GM21529 (cell line): ENCODE results near the gene GARIN5A.
A peak's percentile ranks its signal among the peaks of the same experiment; 100 is the strongest.

Source experiments
- ATAC-seq: cut with Tn5 transposase; IDR thresholded peaks from one replicate; pipeline ENCODE4 v1.9.1; 2021; ENCODE audit not compliant: unreplicated experiment

The GARIN5A gene

DNA sequence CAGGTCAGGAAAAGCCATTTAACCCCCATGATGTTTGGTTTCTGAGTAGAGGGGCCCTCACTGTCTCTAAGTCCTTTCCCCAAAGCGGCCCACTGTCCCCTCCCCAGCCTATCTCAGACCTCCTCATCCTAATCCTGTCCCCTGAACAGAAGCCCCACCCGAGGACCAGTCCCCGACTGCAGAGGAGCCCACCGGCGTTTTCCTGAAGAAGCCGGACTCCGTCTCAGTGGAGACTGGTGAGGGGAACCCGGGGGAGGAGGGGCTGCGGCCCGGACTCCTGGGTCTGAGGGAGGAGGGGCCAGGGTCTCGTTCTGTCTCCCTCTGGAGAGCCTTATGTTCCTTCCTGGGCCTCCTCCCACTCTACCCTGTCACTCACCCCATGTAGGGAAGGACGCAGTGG, 41.0 kb downstream of the GARIN5A start:
- no peak for ATAC-seq

DNA sequence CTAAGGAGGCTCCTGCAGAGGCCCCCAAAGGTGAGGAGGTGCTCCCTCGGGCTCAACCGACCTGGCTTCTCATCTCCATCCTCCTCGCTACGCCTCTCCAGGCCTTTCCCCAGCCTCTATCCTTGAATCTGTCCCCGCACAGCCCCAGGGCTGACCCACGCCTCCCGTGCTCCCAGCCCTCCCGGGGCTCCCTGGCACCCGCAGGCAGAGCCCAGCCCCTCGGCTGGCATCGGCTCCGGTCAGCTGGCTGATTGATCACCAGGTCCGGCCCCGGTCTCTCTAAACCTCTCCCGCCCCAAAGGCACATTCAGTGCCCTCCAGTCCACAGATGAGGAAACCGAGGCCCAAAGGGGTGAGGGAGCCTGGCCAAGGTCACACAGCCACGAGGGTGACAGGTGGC, 41.4 kb downstream of the GARIN5A start:
- ATAC-seq: no peak

DNA sequence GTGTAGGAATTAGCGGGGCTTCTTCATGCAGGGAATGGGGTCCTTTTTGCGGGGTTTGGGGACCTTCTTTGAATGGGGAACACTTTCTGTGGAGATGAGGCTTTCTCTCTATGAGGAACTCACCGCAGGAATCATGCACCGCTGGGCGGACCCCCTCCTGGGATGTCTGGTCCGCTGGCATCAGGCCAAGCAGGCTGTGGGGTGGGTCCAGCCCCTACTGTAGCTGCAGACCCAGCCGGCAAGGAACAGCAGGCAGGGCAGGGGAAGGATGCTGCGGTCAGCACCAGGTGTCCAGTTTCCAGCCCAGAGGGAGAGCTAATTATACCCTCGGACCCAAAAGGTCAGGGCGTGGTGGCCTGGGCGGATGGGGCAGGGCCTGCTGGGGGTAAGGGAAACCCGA, 42.1 kb downstream of the GARIN5A start:
- no peak for ATAC-seq

DNA sequence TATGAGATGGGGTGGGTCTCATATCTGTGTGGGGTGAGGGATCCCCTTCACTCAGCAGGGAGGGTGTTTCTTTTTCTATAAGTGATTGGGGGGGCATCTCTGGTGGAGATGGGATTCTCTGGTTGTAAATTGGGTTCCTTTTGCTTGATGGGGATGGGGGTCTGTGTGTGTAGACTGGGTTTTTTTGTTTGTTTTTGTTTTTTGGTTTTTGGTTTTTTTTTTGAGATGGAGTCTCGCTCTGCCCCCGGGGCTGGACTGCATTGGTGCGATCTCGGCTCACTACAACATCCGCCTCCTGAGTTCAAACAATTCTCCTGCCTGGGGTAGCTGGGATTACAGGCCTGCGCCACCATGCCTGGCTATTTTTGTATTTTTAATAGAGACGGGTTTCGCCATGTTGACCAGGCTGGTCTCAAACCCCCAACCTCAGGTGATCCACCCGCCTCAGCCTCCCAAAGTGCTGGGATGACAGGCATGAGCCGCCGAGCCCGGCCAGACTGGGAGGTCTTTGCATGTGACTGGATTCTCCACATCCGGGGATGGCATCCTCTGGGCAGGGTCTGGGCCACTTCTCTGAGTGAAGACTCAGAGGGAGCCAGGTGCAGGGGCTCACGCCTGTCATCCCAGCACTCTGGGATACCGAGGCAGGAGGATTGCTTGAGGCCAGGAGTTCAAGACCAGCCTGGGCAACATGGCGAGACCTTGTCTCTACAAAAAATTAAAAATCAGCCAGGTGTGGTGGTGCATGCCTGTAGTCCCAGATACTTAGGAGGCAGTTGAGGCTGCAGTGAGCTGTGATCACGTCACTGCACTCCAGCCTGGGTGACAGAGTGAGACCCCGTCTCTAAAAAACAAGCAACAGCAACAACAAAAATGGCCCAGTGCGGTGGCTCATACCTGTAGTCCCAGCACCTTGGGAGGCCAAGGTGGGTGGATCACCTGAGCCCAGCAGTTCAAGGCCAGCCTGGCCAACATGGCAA, 43.2 kb downstream of the GARIN5A start:
- no peak for ATAC-seq

DNA sequence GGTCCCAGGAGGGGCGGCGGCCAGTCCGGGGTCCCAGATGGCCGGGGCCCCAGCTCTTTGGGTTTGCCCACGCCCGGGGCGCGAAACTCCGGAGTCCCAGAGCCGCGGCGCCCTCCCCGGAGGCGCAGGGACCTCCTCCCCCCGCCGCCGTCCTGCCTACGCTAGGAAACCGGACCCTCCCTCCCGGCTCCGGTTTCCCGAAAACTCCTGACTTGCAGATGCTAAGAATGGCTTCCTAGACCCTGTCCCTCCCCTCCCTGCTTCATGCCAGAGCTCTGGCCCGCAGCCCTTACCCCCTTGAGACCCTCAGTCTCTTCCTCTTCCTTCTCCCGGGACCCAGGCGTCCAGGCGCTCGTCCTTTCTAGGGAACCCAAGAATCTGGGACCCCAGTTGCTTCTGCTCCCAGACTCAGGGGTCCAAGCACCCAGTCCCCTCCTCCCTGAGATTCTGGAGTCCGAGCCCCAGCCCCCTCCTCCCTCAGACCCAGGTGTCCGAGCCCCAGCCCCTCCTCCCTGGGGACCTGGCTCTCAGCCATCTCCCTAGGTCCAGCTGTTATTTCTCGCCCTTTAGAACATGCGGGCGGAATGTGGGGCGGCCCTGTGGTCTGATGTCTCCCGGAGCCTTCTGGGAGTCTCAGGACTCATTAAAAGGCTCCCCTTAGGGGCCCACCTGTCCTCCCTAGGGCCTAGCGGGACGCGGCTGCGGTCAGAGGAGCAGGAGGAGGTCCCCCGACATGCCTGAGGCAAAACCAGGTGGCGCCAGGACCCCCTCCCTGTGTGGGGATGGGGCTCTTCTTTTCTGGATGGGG, 44.2 kb downstream of the GARIN5A start, which contains the start of gene MYBPC2:
Gene MYBPC2 (plus strand): TSS at position 672 of the 808 bp plus-strand sequence. CDS start 62 bp downstream, at position 734.
- ATAC-seq: no peak

DNA sequence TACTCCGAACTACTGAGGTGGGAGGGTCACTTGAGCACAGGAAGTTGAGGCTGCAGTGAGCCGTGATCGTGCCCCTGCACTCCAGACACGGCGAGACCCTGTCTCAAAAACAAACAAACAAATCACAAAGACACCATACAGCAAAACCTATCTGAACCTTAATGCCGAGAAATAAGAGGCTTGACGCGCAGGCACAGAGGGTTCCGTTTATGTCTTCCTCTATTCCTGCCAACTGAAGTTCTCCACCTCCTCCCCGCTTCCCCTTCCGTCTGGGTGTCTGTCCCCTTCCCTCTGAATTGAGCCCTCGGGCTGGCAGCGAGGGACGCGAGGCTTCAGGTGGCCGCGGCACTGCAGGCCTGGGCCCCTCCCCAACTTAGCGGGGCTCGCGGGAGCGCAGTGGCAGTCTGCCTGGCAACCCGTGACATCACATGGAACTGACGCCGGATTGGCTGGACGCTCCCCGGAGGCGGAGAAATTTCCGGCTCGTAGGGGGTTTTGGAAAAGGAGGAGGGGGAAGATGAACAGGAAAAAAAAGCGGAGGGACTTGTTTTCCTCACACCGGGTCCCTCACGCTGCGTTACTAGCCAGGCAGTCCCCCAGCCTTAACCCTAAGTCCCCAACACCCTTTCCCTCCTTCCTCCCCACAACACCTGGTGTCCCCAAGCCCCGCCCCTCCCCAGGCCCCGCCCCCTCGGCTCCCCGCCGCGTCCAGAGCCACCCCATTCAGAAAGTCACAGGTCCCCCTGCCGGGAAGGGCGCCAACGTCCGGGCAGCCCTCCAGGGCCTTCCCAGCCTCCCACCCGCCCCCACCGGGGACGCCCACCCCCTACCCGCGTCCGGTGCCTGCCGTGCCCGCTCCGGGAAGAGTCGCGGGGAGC, 45.1 kb downstream of the GARIN5A start:
- ATAC-seq: peak; percentile 62

DNA sequence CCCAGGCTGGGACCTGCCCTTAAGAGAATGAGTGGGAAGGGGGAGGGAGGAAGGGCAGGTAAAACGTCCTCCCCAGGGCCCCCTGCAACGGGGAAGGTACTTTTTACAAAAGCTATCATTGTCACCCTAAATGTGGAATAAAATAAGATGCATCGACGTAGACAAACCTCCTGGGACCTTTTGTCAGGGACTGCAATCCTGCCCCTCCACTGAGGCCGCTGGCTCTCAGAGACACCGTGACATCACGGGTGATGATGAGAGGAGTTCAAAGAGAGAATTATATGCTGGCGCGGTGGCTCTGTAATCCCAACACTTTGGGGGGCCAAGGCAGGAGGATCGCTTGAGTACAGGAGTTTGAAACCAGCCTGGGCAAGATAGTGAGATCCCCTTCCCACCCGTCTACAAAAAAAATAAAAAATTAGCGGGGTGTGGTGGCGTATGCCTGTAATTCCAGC, 45.7 kb downstream of the GARIN5A start:
- ATAC-seq: no peak

DNA sequence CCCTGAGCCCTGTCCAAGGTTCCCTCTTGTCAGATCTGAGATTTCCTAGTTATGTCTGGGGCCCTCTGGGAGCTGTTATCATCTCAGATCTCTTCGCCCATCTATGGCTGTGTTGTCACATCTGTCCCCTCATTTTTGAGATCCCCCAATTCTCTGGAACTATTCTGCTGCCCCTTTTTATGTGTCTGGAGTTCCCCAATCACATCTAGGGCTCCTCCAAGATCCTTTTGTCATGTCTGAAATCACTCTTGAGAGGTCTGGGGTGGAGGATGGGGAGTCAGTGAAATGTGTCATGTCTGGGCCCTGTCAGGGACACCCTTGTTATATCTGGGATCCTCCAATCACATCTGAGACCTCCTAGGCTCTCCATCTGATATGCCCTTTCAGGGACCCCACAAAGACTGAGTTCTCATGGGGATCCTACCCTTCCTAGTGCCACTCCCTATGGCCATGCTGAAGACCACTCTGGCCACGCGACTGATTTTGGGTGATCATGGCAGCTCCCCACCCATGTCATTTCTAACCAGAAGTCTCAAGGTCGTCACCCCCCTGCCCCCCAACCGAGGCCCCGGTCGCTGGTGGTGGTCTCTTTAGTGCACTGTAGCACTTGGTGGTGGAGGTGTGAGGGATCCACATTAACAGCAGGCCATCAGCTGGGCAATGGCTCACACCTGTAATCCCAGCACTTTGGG, 47.7 kb downstream of the GARIN5A start:
- ATAC-seq: no peak

DNA sequence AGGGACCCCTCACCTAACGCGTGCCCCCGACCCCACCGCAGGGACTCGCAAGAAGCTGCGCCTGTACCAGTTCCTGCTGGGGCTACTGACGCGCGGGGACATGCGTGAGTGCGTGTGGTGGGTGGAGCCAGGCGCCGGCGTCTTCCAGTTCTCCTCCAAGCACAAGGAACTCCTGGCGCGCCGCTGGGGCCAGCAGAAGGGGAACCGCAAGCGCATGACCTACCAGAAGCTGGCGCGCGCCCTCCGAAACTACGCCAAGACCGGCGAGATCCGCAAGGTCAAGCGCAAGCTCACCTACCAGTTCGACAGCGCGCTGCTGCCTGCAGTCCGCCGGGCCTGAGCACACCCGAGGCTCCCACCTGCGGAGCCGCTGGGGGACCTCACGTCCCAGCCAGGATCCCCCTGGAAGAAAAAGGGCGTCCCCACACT, 48.6 kb downstream of the GARIN5A start:
- no peak for ATAC-seq

DNA sequence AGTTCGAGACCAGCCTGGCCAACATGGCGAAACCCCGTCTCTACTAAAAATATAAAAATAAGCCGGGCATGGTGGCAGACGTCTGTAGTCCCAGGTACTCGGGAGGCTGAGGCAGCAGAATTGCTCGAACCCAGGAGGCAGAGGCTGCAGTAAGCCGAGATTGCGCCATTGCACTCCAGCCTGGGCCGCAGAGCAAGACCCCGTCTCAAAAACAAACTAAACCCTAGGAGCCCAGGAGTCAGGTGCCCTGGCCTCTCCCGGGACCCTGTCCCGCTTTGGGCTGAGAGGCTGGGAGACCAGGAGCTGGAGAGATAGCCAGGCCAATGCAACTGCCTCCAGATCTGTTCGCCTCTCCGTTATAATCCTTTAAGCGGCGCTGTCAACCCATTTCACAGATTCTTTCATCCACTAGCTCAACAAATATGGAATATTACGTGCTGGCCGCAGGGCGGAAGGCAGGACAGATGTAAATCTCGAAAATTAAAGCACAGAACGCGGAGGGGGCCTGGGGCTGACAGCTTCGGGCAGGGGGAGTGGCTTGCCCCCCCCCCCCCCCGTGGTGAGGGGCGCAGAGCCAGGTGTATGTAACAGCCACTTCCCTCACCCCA, 49.2 kb downstream of the GARIN5A start:
- no peak for ATAC-seq

DNA sequence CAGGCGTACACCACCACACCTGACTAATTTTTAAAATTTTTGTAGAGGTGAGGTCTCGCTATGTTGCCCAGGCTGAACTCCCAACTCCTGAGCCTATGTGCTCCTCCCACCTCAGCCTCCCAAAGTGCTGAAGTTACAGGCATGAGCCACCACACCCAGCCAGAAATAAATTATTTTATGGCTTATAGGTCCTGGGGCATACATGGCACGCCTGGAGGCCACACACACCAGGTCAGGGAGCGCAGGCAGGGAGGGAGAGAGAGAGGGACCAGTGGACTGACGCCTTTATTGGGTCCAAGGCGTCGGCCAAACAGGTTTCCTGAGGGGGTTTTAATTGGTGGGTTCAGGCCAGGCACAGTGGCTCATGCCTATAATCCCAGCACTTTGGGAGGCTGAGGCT, 51.1 kb downstream of the GARIN5A start:
- no peak for ATAC-seq

DNA sequence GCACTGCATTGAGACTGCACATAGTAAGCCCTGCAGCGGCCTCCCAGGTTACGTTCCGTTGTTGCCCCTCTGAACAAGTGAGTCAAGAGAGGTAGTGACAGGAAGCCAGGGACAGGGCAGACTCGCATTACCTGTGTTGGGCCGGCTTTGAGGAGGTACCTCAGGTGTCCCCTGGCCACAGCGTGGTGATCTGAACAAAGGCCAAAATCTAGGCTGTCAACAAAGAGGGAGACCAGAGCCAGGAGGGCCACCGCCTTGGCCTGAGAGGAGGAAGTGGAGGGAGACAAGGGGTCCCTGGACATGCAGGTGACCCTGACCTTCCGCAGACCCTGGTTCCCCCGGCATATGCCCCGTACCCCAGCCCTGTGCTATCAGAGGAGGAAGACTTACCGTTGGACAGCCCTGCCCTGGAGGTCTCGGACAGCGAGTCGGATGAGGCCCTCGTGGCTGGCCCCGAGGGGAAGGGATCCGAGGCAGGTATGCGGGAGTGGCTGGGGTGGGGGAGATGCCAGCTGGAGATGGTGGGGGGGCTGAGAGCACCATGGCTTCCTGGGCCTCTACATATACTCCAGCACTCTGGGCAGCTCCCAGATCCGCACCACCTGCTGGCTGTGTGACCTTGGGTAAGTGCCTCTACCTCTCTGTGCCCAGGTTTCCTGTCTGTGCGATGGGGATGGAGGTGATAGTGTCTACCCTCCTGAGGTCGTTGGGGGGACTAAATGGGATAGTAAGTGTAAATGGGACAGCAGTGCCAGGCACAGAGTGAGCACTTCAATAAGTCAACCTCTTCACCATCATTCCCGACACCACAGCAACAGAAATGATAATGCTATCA, 53.2 kb downstream of the GARIN5A start:
- no peak for ATAC-seq

DNA sequence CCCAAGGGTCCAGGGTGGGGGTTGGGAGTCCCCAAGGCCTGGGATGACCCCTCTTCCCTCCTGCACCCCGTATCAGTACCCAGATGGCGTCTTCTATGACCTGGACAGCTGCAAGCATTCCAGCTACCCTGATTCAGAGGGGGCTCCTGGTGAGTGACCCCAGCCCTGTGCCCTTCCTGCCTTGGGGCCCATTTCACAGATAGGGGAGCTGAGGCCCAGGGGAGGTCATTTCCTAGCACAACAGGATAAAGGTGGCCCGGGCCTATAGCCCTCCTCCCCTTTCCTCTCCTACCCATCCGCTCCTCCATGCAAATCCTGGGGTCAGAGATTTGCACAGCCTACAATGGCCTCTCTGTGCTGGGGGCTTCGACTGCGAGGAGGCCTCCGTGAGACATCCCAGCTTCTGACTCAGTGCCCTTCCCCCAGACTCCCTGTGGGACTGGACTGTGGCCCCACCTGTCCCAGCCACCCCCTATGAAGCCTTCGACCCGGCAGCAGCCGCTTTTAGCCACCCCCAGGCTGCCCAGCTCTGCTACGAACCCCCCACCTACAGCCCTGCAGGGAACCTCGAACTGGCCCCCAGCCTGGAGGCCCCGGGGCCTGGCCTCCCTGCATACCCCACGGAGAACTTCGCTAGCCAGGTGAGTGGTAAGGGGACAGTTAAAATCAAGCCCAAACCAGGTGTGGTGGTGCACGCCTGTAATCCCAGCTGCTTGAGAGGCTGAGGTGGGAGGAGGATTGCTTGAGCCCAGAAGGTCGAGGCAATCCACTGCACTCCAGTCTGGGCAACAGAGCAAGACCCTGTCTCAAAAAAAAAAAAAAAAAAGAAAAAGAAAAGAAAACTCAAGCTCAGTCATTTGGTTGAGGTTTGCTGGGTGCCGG, 54.0 kb downstream of the GARIN5A start:
- no peak for ATAC-seq

DNA sequence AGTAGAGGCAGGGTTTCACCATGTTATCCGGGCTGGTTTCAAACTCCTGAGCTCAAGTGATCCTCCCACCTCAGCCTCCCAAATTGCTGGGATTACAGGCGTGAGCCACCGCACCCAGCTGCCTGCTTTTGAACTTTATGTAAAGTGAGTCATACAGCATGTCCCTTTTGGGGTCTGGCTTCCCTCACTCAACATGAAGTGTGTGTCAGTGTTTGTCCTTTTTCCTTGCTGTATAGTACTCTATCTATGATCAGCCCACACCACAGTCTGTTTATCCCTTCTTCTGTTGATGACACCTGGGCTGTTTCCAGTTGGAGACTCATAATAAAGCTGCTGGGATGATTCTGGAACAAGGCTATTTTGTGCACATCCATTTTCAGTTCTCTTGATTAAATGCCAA, 55.8 kb downstream of the GARIN5A start:
- ATAC-seq: no peak

DNA sequence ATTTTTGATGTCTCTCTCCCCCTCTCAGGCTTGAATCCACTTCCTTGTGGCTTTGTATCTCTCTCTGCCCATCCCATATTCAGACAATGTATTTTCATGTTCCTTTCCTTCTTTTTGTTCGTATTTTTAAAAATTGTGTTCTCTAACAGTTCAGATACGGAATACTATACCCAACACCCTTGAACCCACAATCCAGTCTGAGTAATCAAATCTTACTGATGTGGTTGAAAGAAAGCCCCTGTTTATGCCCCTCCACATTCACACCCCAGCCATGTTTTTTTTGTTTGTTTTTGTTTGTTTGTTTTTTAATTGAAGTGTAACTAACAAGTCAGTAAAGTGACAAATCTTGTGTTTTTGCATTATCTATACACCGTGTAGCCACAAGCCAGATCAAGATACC, 56.5 kb downstream of the GARIN5A start:
- ATAC-seq: no peak

DNA sequence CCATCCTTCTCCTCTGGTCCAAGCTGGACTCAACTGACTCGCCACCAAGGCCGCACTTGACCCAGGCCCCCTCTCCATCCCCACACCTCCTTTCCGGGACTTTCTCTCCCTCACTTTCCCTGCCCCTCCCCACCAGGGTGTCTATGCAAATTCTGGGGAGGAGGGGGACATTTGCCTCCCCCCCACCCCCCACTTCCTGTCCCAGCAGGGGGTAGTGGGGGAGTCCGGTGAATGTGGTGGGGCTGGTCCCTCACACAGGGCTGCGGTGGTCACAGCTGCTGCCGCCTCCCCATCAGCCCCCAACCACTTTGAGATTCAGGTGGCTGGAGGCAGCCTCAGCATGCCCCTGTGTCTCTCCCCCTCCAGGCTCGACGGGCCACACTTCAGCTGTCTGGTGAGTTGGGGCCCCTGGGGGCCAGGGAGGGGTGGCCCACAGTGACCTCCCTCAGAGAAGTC, 57.0 kb downstream of the GARIN5A start:
- ATAC-seq: no peak

DNA sequence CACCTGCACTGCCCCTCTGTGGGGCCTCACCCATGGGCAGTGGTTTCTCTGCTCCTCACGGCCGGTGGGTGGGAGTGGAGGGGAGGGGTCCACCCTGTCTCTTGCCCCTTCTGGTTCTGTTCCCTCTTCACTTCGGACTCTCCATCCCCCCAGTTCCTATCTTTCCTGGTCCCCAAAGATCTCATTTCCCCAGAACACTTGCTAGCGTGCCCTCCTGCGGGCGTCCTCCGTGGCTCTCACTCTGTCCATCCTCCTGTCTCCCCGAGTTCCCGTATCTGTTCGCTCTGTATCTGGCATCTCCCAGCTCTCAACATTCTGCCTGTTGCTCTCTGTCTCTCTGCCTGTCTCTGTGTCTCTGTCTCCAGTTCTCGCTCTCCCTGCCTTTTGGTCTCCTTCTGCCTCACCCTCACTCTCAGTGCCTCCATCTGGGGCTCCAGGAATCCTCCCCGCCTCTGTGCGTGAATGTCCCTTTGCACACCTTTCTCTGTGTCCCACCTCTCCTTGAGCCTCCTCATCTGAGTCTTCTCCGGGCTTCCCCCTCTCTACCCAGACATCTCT, 57.5 kb downstream of the GARIN5A start:
- no peak for ATAC-seq
